ENCODE data around the gene FUNDC1. TPM values are rescaled to one million over a fixed set of nuclear protein-coding genes. Genes with fewer than 3 reads are reported as not detected.

Gene FUNDC1
- total RNA-seq, 4 donors from 2014 or later: 8.1 to 15.8 (median 10.4) TPM

DNA sequence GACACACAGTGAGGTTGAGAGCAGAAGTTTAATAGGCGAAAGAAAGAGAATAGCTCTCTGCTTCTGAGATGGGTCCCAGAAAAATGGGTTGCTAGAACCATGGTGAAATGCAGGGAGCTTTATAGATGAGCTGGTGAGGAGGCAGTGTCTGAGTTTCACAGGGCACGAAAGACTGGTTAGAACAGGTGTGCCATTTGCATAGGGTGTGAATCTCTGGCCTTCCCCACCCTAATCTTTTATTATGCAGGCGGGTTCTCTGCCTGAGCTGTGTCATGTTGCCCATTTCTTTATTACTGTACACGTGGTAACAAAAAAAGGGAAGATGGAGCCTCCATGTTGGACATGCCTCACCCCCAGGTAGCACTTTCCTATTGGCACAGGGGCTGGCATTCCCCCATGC lies 39.1 kb downstream of the FUNDC1 start:
- TF ChIP-seq CTCF (IDR thresholded peaks at IDR 0.05; ENCODE audit: low read depth): no peak

DNA sequence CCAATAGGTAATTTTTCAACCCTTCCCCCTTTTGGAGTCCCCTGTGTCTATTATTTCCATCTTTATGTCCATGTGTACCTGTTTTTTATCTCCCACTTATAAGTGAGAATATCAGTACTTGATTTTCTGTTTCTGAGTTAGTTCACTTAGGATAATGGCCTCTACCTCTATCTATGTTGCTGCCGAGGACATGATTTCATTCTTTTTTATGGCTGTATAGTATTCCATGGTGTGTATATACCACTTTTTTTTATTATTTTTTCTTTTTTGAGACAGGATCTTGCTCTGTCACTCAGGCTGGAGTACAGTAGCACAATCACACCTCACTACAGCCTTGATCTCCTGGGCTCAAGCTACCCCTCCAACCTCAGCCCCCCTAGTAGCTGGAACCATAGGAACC lies 47.6 kb downstream of the FUNDC1 start:
- no peak for TF ChIP-seq CTCF (IDR thresholded peaks at IDR 0.05; ENCODE audit: low read depth)

DNA sequence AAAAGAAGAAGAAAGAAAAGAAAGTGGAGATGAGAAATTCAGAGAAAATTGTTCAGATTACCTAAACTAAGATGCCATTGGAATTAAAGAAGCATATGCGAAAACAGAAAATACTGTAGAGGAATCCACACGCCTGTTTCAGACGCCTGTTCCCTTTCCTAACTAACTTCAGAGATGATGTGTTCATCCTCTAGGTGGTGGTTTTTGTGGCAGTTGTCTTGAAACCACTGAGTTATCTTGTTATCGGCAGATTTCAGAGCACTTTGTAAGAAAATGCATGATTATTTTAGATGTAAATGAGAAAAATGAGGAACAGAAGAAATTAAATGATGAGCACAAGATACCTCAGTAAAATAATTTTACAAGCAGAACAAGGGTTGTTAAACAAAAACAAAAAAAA lies 48.3 kb downstream of the FUNDC1 start:
- TF ChIP-seq CTCF (IDR thresholded peaks at IDR 0.05; ENCODE audit: low read depth): no peak

GRCh38 chrX:44489515-44489914 lies 53.1 kb downstream of the FUNDC1 start:
- no peak for TF ChIP-seq CTCF (IDR thresholded peaks at IDR 0.05; ENCODE audit: low read depth)

DNA sequence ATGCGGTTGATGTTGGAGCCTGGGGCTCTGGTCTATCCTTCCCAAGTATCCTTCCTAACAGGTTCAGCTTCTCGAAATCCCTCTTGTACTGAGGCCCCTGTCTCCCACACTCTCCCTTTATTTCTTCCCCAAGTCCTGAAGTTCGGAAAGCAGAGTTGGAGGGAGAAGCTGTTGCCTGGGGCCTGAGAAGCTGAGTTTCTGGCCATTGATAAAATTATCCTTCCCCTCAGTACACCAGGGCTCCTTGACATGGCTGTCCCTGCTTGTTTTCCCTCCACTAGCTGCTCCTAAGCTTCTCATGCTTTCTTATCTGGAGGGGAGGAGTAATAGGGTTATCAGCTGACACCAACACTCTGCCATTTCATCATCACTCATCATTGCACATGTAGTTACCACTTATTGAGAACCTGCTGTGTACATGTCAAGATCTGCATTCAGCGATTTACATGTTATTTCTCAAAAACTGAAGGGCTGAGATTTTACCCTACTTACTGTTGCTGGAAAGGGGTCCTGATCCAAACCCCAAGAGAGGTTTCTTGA lies 58.0 kb downstream of the FUNDC1 start:
- no peak for TF ChIP-seq CTCF (IDR thresholded peaks at IDR 0.05; ENCODE audit: low read depth)

DNA sequence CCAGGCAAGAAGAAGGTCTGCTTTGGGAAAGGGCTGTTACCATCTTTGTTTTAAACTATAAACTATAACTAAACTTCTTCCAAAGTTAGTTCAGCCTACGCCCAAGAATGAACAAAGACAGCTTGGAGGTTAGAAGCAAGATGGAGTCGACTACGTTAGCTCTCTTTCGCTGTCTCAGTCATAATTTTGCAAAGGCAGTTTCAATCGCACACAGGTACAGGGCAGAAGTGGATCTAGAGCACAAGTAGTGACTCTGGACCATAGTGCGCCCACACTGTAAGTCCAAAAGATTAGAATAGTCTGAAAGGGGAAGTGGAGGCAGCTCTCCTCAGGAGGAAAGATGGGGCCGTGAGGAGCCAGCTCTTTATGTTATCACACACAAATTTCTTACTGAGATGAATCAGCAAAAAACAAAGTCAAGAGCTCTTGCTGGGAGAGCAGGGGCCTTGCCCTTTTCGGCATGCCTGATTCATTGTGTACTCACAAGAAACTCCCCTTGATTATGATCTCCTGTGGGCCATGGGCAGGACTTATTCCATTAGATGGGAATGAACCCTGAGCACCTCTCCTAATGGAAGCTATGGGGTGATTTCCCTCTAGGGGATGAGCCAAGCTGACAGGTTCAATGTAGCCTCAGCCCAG lies 58.6 kb downstream of the FUNDC1 start:
- no peak for TF ChIP-seq CTCF (IDR thresholded peaks at IDR 0.05; ENCODE audit: low read depth)

- no peak for TF ChIP-seq CTCF (IDR thresholded peaks at IDR 0.05; ENCODE audit: low read depth)
Measured at GRCh38 chrX:44482575-44482974, 60.1 kb downstream of the FUNDC1 start.

All from subcutaneous adipose tissue (tissue), 4 donors.